ENCODE measurements around the gene BHLHE40.
A peak's percentile ranks its signal among the peaks of the same experiment; 100 is the strongest.

The BHLHE40 gene

DNA sequence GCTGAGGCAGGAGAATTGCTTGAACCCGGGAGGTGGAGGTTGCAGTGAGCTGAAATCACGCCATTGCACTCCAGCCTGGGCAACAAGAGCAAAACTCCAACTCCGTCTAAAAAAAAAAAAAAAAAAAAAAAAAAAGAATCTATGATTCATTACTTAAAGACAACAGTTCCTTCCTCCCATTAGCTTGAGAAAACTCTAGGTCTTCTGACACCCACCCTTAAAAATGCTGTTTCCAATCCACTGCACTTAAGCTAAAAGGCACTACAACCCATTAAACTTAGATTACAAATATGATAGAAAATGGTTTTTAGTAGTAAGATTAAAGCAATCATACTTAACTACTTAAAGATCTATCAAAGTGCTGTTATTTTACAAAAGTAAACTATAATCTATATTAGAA lies 40.0 kb upstream of the BHLHE40 start:
- peak; percentile 16 for DNase-seq (ENCODE audit: low read depth)
- TF ChIP-seq, protein P1, sequence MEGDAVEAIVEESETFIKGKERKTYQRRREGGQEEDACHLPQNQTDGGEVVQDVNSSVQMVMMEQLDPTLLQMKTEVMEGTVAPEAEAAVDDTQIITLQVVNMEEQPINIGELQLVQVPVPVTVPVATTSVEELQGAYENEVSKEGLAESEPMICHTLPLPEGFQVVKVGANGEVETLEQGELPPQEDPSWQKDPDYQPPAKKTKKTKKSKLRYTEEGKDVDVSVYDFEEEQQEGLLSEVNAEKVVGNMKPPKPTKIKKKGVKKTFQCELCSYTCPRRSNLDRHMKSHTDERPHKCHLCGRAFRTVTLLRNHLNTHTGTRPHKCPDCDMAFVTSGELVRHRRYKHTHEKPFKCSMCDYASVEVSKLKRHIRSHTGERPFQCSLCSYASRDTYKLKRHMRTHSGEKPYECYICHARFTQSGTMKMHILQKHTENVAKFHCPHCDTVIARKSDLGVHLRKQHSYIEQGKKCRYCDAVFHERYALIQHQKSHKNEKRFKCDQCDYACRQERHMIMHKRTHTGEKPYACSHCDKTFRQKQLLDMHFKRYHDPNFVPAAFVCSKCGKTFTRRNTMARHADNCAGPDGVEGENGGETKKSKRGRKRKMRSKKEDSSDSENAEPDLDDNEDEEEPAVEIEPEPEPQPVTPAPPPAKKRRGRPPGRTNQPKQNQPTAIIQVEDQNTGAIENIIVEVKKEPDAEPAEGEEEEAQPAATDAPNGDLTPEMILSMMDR (conservative IDR thresholded peaks at IDR 0.05; ENCODE audit: control insufficient read depth, insufficient read depth, low read depth, low read length): no peak
- H3K4me3 ChIP-seq (ENCODE audit: control insufficient read depth, low read depth, low read length): no peak overlapping the region

DNA sequence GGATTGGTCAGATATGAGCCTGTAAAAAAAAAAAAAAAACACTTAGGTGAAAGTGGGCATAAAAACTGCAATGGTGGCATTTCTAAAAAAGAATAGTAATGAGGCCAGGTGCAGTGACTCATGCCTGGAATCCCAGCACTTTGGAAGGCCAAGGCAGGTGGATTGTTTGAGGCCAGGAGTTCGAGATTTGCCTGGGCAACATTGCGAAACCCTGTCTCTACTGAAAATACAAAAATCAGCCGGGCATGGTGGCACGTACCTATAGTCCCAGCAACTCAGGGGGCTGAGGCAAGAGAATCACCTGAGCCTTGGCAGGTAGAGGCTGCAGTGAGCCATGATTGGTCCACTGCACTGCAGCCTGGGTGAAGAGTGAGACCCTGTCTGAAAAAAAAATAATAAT lies 38.3 kb upstream of the BHLHE40 start:
- no peak overlapping the region for H3K4me3 ChIP-seq (ENCODE audit: control insufficient read depth, low read depth, low read length)
- TF ChIP-seq, protein P1 (conservative IDR thresholded peaks at IDR 0.05; ENCODE audit: control insufficient read depth, insufficient read depth, low read depth, low read length): no peak
- no peak for DNase-seq (ENCODE audit: low read depth)

DNA sequence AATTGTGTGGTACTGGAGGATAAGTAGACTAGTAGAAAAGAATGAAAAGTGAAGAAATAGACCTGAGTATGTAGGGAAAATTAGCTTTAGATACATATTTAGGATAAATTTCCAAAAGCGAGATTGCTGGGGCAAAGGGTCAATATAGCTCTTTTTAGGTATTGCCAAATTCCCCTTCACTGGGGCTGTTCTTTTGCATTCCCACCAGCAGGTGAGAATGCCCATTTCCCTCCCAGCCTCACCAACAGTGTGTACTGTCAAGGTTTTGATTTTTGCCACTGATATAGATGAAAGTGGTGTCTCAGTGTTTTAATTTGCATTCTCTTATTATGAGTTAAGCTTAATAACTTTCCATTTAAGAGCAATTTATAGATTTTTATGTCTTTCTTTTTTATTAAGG lies 35.7 kb upstream of the BHLHE40 start:
- DNase-seq (ENCODE audit: low read depth): no peak
- TF ChIP-seq, protein P1 (conservative IDR thresholded peaks at IDR 0.05; ENCODE audit: control insufficient read depth, insufficient read depth, low read depth, low read length): peak; percentile 44
- H3K4me3 ChIP-seq (ENCODE audit: control insufficient read depth, low read depth, low read length): no peak overlapping the region

DNA sequence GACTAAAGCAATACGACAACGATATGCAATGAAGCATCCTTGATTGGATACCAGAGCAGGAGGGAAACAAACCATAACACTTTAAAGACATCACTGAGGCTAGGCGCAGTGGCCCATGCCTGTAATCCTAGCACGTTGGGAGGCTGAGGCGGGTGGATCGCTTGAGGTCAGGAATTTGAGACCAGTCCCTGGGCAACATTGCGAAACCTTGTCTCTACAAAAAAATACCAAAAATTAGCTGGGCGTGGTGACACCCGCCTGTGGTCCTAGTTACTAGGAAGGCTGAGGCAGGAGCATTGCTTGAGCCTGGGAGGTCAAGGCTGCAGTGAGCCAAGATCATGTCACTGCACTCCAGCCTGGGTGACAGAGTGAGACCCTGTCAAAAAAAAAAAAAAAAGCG lies 33.9 kb upstream of the BHLHE40 start:
- no peak for DNase-seq (ENCODE audit: low read depth)
- TF ChIP-seq, protein P1 (conservative IDR thresholded peaks at IDR 0.05; ENCODE audit: control insufficient read depth, insufficient read depth, low read depth, low read length): no peak
- no peak overlapping the region for H3K4me3 ChIP-seq (ENCODE audit: control insufficient read depth, low read depth, low read length)

DNA sequence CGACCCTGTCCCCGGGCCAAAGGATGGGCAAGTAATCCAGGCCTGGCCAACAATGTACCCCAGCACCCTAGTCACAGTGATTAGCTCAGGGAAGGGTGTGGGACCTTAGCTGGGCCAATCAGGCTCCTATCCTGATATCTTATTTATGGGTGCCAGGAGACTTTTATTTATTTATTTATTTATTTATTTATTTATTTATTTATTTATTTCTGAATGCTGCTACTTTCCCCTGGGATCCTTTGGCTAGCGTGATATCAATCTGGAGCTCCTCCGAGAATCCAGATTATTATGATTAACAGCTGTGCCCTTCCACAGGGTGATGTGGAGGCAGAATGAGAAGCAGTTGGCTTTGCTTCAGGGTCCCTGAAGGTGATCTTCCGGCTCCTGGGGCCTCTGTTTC lies 32.2 kb upstream of the BHLHE40 start:
- no peak for DNase-seq (ENCODE audit: low read depth)
- TF ChIP-seq, protein P1 (conservative IDR thresholded peaks at IDR 0.05; ENCODE audit: control insufficient read depth, insufficient read depth, low read depth, low read length): no peak
- H3K4me3 ChIP-seq (ENCODE audit: control insufficient read depth, low read depth, low read length): no peak overlapping the region

DNA sequence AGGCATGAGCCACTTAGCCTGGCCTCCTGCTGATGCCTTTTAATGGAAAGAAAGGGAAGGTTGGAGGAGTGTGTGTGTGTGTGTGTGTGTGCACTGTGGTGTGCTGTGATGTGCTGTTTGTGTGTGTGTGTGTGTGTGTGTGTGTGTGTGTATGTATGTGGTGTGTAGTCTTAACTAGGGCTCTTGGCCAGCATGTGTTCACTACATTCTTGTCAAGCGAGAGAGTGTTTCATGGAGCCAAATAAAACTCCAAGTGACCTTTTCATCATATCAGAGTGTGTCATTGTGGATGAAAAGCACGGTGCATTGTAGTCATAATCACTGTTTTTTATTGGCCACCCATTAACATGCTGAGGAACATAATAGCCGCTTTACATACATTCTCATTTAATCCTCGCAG lies 30.8 kb upstream of the BHLHE40 start:
- DNase-seq (ENCODE audit: low read depth): peak; percentile 49
- TF ChIP-seq, protein P1 (conservative IDR thresholded peaks at IDR 0.05; ENCODE audit: control insufficient read depth, insufficient read depth, low read depth, low read length): no peak
- no peak overlapping the region for H3K4me3 ChIP-seq (ENCODE audit: control insufficient read depth, low read depth, low read length)

DNA sequence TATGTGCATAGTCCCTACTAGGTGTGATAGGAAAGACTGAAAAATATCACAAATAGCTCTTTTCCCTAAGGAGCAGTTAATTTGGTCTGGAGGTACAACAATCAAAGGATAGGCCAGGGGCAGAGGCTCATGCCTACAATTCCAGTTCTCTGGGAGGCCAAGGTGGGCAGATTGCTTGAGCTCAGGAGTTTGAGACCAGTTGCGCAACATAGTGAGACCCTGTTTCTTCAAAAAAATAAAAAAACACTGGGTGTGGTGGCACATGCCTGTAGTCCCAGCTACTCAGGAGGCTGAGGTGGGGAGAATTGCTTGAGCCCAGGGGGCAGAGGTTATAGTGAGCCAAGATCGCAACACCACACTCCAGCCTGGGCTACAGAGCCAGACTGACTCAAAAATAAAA lies 30.2 kb upstream of the BHLHE40 start:
- TF ChIP-seq, protein P1 (conservative IDR thresholded peaks at IDR 0.05; ENCODE audit: control insufficient read depth, insufficient read depth, low read depth, low read length): no peak
- H3K4me3 ChIP-seq (ENCODE audit: control insufficient read depth, low read depth, low read length): no peak overlapping the region
- no peak for DNase-seq (ENCODE audit: low read depth)
